Fibroblast of lung (primary cell): ENCODE results near the gene GAB1. TPM values are rescaled to one million over a fixed set of nuclear protein-coding genes. Genes with fewer than 3 reads are reported as not detected.
A peak's percentile ranks its signal among the peaks of the same experiment; 100 is the strongest.

Source experiments
- DNase-seq, 2 donors: peaks; one replicate each; pipeline versions ENCODE4 v3.0.0 to v3.0.0-alpha.2; 2010; ENCODE audit warnings: low read depth in 2 of 2
- H2AFZ ChIP-seq: 2 replicates; pipeline ENCODE4 v1.5.1; 2012; ENCODE audit warnings: low read length, control low read depth, inconsistent platforms
- H3K27ac ChIP-seq: 2 replicates; pipeline ENCODE4 v1.5.1; 2011; ENCODE audit warnings: low read length, control low read depth; ENCODE audit not compliant: insufficient read depth
- H3K27me3 ChIP-seq: 2 replicates; pipeline ENCODE4 v1.5.1; 2011; ENCODE audit warnings: mild to moderate bottlenecking, low read length; ENCODE audit not compliant: control insufficient read depth, insufficient read depth
- H3K36me3 ChIP-seq: 2 replicates; pipeline ENCODE4 v1.5.1; 2011; ENCODE audit warnings: low read length; ENCODE audit not compliant: control insufficient read depth, insufficient read depth
- H3K4me1 ChIP-seq: 2 replicates; pipeline ENCODE4 v1.5.1; 2011; ENCODE audit warnings: low read length; ENCODE audit not compliant: control insufficient read depth, insufficient read depth; ENCODE audit errors: extremely low read depth
- H3K4me2 ChIP-seq: 2 replicates; pipeline ENCODE4 v1.5.1; 2011; ENCODE audit warnings: low read length, control low read depth; ENCODE audit not compliant: insufficient read depth; ENCODE audit errors: extremely low read depth
- H3K4me3 ChIP-seq, 4 experiments: fragments of 200-600 bp in 1 of 4; sonication (generic) in 1 of 4; replicated peaks in 1 of 4; 2 replicates each; pipeline ENCODE4 v1.5.1; 2011 to 2016; ENCODE audit warnings: low read length in 4 of 4, low read depth in 3 of 4, mild to moderate bottlenecking in 3 of 4, control low read depth in 2 of 4, inconsistent platforms in 1 of 4, mixed read lengths in 1 of 4; ENCODE audit not compliant: insufficient read depth in 1 of 4; ENCODE audit errors: control extremely low read depth in 1 of 4
- H3K79me2 ChIP-seq: 2 replicates; pipeline ENCODE4 v1.5.1; 2012; ENCODE audit warnings: mild to moderate bottlenecking, low read length, inconsistent platforms; ENCODE audit not compliant: control insufficient read depth, insufficient read depth
- H3K9ac ChIP-seq: 2 replicates; pipeline ENCODE4 v1.5.1; 2011; ENCODE audit warnings: mild to moderate bottlenecking, low read length, control low read depth; ENCODE audit not compliant: insufficient read depth
- H3K9me3 ChIP-seq: 2 replicates; pipeline ENCODE4 v1.5.1; 2012; ENCODE audit warnings: low read depth, low read length; ENCODE audit not compliant: control insufficient read depth, insufficient read depth
- H4K20me1 ChIP-seq: 2 replicates; pipeline ENCODE4 v1.5.1; 2011; ENCODE audit warnings: low read length; ENCODE audit not compliant: control insufficient read depth, insufficient read depth; ENCODE audit errors: extremely low read depth
- CTCF ChIP-seq, 2 donors: IDR thresholded peaks in 1 of 2; conservative IDR thresholded peaks in 1 of 2; 1 replicate in 1 of 2; 2 replicates in 1 of 2; pipeline ENCODE4 v1.5.1; 2011 to 2012; ENCODE audit warnings: low read length in 2 of 2, control low read depth in 1 of 2, inconsistent platforms in 1 of 2, low read depth in 1 of 2, mild to moderate bottlenecking in 1 of 2
- EZH2 ChIP-seq: IDR thresholded peaks from 2 replicates; pipeline ENCODE4 v1.5.1; 2012; ENCODE audit warnings: low read length, control low read depth, mild to moderate bottlenecking; ENCODE audit errors: missing control alignments
- polyA plus RNA-seq, 2 donors: library from polyadenylated mRNA; depleted of rRNA in 1 of 2; stranded (reverse) in 1 of 2; unstranded in 1 of 2; fragments of >200 nt; gene quantifications; 2 replicates each; pipeline ENCODE4 v1.2.1, GENCODE V29; 2011 to 2012; ENCODE audit warnings: missing spikeins in 1 of 2
- total RNA-seq: library from RNA; depleted of rRNA; stranded (reverse); fragments of >200 nt; gene quantifications from 2 replicates; pipeline ENCODE4 v1.2.1, GENCODE V29; 2014

Gene GAB1
- total and polyA plus RNA-seq, 2 donors (not counting 1 experiment from before 2014, with no cell fraction given), result 10.6 to 18.0 TPM

GRCh38 chr4:143514901-143515300, 178.2 kb downstream of the GAB1 start:
- Histone ChIP-seq H3K79me2 (peaks cover 62% of the 10 kb centered on the region), H3K4me2 (peak overlapping the region; percentile 86), H3K9me3 (no peaks in the 10 kb centered on the region), H3K4me3 (peak overlapping the region; percentile 60 to 94 (median 84)), H4K20me1 (peaks cover 3% of the 10 kb centered on the region), H3K4me1 (peaks cover 2% of the 10 kb centered on the region), H3K27ac (peak overlapping the region; percentile 98), H2AFZ (no peak overlapping the region), H3K27me3 (no peaks in the 10 kb centered on the region), H3K36me3 (peaks cover 2% of the 10 kb centered on the region), H3K9ac (peak overlapping the region; percentile 98)
- peak in 1 of 2 donors; percentile 6 for DNase-seq
- TF ChIP-seq EZH2, result no peak
- TF ChIP-seq CTCF (conservative IDR thresholded peaks at IDR 0.05 in 1 of 2, IDR thresholded peaks at IDR 0.05 in 1 of 2; ENCODE audit: low read depth in 1 of 2, low read length in 2 of 2), result no peak

- H3K27me3 ChIP-seq, result no peaks in the 10 kb centered on the region
- no peak overlapping the region for H3K9ac ChIP-seq
- no peak overlapping the region for H3K27ac ChIP-seq
- H3K4me3 ChIP-seq, result peak overlapping the region; percentile 60 to 94 (median 84)
- peak overlapping the region; percentile 86 for H3K4me2 ChIP-seq
- H4K20me1 ChIP-seq, result peaks cover 3% of the 10 kb centered on the region
- peaks cover 2% of the 10 kb centered on the region for H3K4me1 ChIP-seq
- H3K36me3 ChIP-seq, result peaks cover 2% of the 10 kb centered on the region
- H3K9me3 ChIP-seq, result no peaks in the 10 kb centered on the region
- no peak for TF ChIP-seq EZH2
- no peak for TF ChIP-seq CTCF (conservative IDR thresholded peaks at IDR 0.05 in 1 of 2, IDR thresholded peaks at IDR 0.05 in 1 of 2; ENCODE audit: low read depth in 1 of 2, low read length in 2 of 2)
- no peak overlapping the region for H2AFZ ChIP-seq
- no peak for DNase-seq
- peaks cover 67% of the 10 kb centered on the region for H3K79me2 ChIP-seq
These were observed 179.2 kb downstream of the GAB1 start for GRCh38 chr4:143515905-143516304.

- no peak overlapping the region for H3K4me3 ChIP-seq
- H3K27ac ChIP-seq, result no peak overlapping the region
- H3K79me2 ChIP-seq, result peaks cover 83% of the 10 kb centered on the region
- peaks cover 2% of the 10 kb centered on the region for H3K36me3 ChIP-seq
- peaks cover 2% of the 10 kb centered on the region for H3K4me1 ChIP-seq
- no peaks in the 10 kb centered on the region for H3K9me3 ChIP-seq
- H3K27me3 ChIP-seq, result no peaks in the 10 kb centered on the region
- DNase-seq, result no peak
- TF ChIP-seq EZH2 (no peak), CTCF (conservative IDR thresholded peaks at IDR 0.05 in 1 of 2, IDR thresholded peaks at IDR 0.05 in 1 of 2; ENCODE audit: low read depth in 1 of 2, low read length in 2 of 2) (no peak)
- no peak overlapping the region for H3K4me2 ChIP-seq
- H4K20me1 ChIP-seq, result peaks cover 3% of the 10 kb centered on the region
- no peak overlapping the region for H2AFZ ChIP-seq
- H3K9ac ChIP-seq, result no peak overlapping the region
These were observed 181.1 kb downstream of the GAB1 start for GRCh38 chr4:143517764-143518163.

Other genes with a start within 250 kb of the GAB1 start
- 13.1 and 15.7 TPM in 2 replicates for gene USP38, start 152.0 kb upstream of the GAB1 start, total RNA-seq
- 12.3 and 13.9 TPM in 2 replicates for gene USP38, start 152.0 kb upstream of the GAB1 start, polyA plus RNA-seq
- gene SMARCA5, start 176.8 kb downstream of the GAB1 start, total RNA-seq, result 49.6 and 53.3 TPM in 2 replicates
- gene SMARCA5, start 176.8 kb downstream of the GAB1 start, polyA plus RNA-seq, result 21.8 and 22.9 TPM in 2 replicates